Liver (tissue), 3 donors: ENCODE data around the gene SLC16A7.

Experiments
- GABPA ChIP-seq, 2 donors: IDR thresholded peaks in 1 of 2; conservative IDR thresholded peaks in 1 of 2; 2 replicates each; pipeline ENCODE4 v1.6.1; 2016; ENCODE audit warnings: antibody characterized with exemption in 2 of 2, mild to moderate bottlenecking in 1 of 2, moderate library complexity in 1 of 2
- HNF4A ChIP-seq, 2 donors: conservative IDR thresholded peaks; 2 replicates each; pipeline ENCODE4 v1.6.1; 2016; ENCODE audit warnings: antibody characterized with exemption in 2 of 2, mild to moderate bottlenecking in 2 of 2
- JUND ChIP-seq, 2 donors: IDR thresholded peaks; 2 replicates each; pipeline ENCODE4 v1.6.1; 2016; ENCODE audit warnings: antibody characterized with exemption in 2 of 2
- RAD21 ChIP-seq, 2 donors: IDR thresholded peaks; 2 replicates each; pipeline ENCODE4 v1.6.1; 2016; ENCODE audit warnings: antibody characterized with exemption in 2 of 2, mild to moderate bottlenecking in 2 of 2
- RXRA ChIP-seq, 2 donors: IDR thresholded peaks; 2 replicates each; pipeline ENCODE4 v1.6.1; 2017 to 2018; ENCODE audit warnings: antibody characterized with exemption in 2 of 2, mild to moderate bottlenecking in 1 of 2
- SP1 ChIP-seq: IDR thresholded peaks from 2 replicates; pipeline ENCODE4 v1.6.1; 2018; ENCODE audit warnings: antibody characterized with exemption, mild to moderate bottlenecking
- TAF1 ChIP-seq: conservative IDR thresholded peaks from 2 replicates; pipeline ENCODE4 v1.6.1; 2016; ENCODE audit warnings: antibody characterized with exemption, mild to moderate bottlenecking
- YY1 ChIP-seq: IDR thresholded peaks from 2 replicates; pipeline ENCODE4 v1.6.1; 2016; ENCODE audit warnings: antibody characterized with exemption, mild to moderate bottlenecking
- TF ChIP-seq, protein P1 (sequence below): IDR thresholded peaks from 2 replicates; pipeline ENCODE4 v1.6.1; 2016; ENCODE audit warnings: antibody characterized with exemption
- TF ChIP-seq, protein P2 (sequence below): fragments of 150-350 bp; IDR thresholded peaks from 2 replicates; pipeline ENCODE4 v1.5.1; 2017; ENCODE audit warnings: improper control_type of control experiment, low read depth, low read length; ENCODE audit not compliant: missing input control
- TF ChIP-seq, protein P3 (sequence below): IDR thresholded peaks from 2 replicates; pipeline ENCODE4 v1.6.1; 2016; ENCODE audit warnings: antibody characterized with exemption
- TF ChIP-seq, protein P4 (sequence below): IDR thresholded peaks from 2 replicates; pipeline ENCODE4 v1.6.1; 2016; ENCODE audit warnings: antibody characterized with exemption, mild to moderate bottlenecking
- donor health status: healthy.
- donor health status: healthy.

DNA sequence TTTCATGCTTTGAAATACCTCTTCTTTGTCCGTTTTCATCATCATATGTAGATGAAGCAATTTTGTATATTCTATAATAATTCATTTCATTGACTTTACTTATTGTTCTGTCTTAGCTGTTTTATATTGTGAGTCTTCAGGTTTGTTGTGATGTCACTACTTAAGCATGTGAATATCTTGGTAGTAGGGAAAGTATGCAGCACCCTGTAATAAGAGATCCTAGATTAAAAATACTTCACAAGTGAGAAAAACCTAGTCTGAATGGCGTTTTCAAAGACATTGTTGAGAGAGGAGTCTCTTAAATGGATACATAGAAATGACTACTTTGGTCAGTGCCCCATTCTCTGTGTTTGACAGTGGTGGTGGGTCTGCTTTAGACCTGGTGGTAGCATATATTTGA lies 61.4 kb downstream of the SLC16A7 start:
- TF ChIP-seq, protein P1, sequence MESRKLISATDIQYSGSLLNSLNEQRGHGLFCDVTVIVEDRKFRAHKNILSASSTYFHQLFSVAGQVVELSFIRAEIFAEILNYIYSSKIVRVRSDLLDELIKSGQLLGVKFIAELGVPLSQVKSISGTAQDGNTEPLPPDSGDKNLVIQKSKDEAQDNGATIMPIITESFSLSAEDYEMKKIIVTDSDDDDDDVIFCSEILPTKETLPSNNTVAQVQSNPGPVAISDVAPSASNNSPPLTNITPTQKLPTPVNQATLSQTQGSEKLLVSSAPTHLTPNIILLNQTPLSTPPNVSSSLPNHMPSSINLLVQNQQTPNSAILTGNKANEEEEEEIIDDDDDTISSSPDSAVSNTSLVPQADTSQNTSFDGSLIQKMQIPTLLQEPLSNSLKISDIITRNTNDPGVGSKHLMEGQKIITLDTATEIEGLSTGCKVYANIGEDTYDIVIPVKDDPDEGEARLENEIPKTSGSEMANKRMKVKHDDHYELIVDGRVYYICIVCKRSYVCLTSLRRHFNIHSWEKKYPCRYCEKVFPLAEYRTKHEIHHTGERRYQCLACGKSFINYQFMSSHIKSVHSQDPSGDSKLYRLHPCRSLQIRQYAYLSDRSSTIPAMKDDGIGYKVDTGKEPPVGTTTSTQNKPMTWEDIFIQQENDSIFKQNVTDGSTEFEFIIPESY: no peak
- TF ChIP-seq, protein P2, sequence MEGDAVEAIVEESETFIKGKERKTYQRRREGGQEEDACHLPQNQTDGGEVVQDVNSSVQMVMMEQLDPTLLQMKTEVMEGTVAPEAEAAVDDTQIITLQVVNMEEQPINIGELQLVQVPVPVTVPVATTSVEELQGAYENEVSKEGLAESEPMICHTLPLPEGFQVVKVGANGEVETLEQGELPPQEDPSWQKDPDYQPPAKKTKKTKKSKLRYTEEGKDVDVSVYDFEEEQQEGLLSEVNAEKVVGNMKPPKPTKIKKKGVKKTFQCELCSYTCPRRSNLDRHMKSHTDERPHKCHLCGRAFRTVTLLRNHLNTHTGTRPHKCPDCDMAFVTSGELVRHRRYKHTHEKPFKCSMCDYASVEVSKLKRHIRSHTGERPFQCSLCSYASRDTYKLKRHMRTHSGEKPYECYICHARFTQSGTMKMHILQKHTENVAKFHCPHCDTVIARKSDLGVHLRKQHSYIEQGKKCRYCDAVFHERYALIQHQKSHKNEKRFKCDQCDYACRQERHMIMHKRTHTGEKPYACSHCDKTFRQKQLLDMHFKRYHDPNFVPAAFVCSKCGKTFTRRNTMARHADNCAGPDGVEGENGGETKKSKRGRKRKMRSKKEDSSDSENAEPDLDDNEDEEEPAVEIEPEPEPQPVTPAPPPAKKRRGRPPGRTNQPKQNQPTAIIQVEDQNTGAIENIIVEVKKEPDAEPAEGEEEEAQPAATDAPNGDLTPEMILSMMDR: no peak
- TF ChIP-seq JUND (IDR thresholded peaks at IDR 0.05): no peak
- no peak for TF ChIP-seq RAD21 (IDR thresholded peaks at IDR 0.05)
- TF ChIP-seq TAF1: no peak
- TF ChIP-seq, protein P3, sequence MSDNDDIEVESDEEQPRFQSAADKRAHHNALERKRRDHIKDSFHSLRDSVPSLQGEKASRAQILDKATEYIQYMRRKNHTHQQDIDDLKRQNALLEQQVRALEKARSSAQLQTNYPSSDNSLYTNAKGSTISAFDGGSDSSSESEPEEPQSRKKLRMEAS: no peak
- TF ChIP-seq RXRA (IDR thresholded peaks at IDR 0.05): no peak
- TF ChIP-seq GABPA (IDR thresholded peaks at IDR 0.05 in 1 of 2, conservative IDR thresholded peaks at IDR 0.05 in 1 of 2): no peak
- no peak for TF ChIP-seq YY1
- TF ChIP-seq SP1: no peak
- TF ChIP-seq HNF4A (conservative IDR thresholded peaks at IDR 0.05): no peak
- TF ChIP-seq, protein P4, sequence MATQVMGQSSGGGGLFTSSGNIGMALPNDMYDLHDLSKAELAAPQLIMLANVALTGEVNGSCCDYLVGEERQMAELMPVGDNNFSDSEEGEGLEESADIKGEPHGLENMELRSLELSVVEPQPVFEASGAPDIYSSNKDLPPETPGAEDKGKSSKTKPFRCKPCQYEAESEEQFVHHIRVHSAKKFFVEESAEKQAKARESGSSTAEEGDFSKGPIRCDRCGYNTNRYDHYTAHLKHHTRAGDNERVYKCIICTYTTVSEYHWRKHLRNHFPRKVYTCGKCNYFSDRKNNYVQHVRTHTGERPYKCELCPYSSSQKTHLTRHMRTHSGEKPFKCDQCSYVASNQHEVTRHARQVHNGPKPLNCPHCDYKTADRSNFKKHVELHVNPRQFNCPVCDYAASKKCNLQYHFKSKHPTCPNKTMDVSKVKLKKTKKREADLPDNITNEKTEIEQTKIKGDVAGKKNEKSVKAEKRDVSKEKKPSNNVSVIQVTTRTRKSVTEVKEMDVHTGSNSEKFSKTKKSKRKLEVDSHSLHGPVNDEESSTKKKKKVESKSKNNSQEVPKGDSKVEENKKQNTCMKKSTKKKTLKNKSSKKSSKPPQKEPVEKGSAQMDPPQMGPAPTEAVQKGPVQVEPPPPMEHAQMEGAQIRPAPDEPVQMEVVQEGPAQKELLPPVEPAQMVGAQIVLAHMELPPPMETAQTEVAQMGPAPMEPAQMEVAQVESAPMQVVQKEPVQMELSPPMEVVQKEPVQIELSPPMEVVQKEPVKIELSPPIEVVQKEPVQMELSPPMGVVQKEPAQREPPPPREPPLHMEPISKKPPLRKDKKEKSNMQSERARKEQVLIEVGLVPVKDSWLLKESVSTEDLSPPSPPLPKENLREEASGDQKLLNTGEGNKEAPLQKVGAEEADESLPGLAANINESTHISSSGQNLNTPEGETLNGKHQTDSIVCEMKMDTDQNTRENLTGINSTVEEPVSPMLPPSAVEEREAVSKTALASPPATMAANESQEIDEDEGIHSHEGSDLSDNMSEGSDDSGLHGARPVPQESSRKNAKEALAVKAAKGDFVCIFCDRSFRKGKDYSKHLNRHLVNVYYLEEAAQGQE: no peak
